ENCODE data around the gene ZNF697.
"Not testable (repeated sequence)": the region's sequence is repeated elsewhere in the genome, so short reads cannot be mapped to it uniquely, and the experiment has no call there.

- TF ChIP-seq CTCF (IDR thresholded peaks at IDR 0.05); POLR2A (IDR thresholded peaks at IDR 0.05; ENCODE audit: low read depth): not testable (repeated sequence)
Observed at GRCh38 chr1:119616748-119617147, 31.3 kb downstream of the ZNF697 start.
